ENCODE measurements around the gene PHYHIPL.
"Not testable (repeated sequence)": the region's sequence is repeated elsewhere in the genome, so short reads cannot be mapped to it uniquely, and the experiment has no call there.

PHYHIPL gene

GRCh38 chr10:59206204-59206720 lies 29.8 kb downstream of the PHYHIPL start:
- DNase-seq (ENCODE audit: low spot score), result no peak

- no peak for DNase-seq (ENCODE audit: low spot score)
These were observed 35.9 kb downstream of the PHYHIPL start for GRCh38 chr10:59212301-59212798.

- no peak for DNase-seq (ENCODE audit: low spot score)
These were observed 37.7 kb downstream of the PHYHIPL start for GRCh38 chr10:59214160-59214559.

GRCh38 chr10:59216178-59216869 lies 39.9 kb downstream of the PHYHIPL start:
- no peak for DNase-seq (ENCODE audit: low spot score)

GRCh38 chr10:59222788-59223187 lies 46.3 kb downstream of the PHYHIPL start:
- no peak for DNase-seq (ENCODE audit: low spot score)

- not testable (repeated sequence) for DNase-seq (ENCODE audit: low spot score)
These were observed 47.2 kb downstream of the PHYHIPL start for GRCh38 chr10:59223597-59223996.

DNA sequence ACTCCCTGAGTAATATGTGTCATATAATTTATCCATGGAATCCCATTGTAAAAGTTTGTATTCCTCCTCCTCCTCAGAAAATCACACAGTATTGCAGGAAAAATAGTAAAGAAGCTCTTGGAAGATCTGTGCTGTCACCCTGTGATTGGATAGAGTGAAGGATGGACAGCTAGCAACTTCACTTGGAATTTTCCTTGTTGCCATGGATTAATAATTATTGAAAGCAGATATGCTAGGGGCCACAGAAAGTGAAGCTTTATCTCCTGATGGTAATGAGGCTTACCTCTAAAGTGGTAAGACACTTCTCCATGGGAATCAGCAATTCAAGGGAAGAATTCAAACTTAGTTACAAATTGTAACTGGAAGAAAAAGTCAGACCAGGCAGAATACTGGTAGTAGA lies 48.8 kb downstream of the PHYHIPL start:
- DNase-seq (ENCODE audit: low spot score), result no peak

GRCh38 chr10:59227136-59227673 lies 50.8 kb downstream of the PHYHIPL start:
- no peak for DNase-seq (ENCODE audit: low spot score)

DNA sequence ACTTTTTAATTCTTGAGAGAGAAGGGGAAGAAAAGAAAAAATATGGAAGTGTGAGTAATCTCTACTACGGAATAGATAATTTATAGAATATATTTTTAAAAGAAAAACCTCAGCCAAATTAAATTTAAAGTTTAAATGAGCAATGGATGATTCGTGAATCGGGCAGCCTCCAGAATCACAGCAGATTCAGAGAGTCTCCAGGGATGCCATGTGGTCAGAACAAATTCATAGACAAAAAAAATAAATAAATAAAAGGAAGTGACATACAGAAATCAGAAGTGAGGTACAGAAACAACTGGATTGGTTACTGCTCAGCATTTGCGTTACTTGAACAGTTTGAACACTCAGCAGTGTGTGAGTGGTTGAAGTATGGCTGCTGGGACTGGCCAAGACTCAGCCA lies 53.0 kb downstream of the PHYHIPL start:
- DNase-seq (ENCODE audit: low spot score), result no peak

DNA sequence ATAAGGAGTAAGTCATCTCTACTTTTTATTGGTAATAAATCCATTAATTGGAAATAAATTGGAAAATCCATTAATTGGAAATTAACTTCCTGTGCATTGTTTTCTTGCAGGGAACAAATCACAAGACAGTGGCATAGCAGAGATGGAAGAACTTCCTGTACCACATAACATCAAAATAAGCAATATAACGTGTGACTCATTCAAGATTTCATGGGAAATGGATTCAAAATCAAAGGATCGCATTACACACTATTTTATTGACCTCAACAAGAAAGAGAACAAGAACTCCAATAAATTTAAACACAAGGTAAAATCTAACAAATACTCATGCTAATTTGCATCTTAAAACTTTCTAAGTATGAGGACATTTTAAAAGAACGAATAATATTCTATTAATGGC lies 57.8 kb downstream of the PHYHIPL start:
- no peak for DNase-seq (ENCODE audit: low spot score)

GRCh38 chr10:59234816-59235429 lies 58.5 kb downstream of the PHYHIPL start:
- DNase-seq (ENCODE audit: low spot score), result no peak

DNA sequence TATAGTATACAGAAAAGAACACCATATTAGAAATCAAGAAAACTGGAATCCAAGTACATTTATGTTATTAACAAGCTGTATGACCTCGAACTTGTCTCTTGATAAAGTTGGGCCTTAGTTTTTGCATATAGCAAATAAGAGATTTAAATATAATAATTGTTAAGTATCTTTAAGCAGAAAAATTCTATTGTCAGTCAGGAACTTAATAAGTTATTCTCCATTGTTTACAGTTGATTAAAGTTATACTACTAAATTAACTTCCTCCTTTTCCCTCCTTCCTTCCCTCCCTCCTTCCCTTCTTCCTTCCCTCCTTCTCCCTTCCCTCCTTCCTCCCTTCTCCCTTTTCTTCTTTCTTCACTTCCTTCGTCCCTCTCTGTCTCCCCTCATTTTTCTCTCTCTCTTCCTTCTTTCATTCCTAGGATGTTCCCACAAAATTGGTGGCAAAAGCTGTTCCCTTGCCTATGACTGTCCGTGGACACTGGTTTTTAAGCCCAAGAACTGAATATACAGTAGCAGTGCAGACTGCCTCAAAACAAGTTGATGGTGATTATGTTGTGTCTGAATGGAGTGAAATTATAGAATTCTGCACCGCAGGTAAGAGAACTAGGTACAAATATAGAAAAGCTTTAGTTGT lies 59.7 kb downstream of the PHYHIPL start:
- no peak for DNase-seq (ENCODE audit: low spot score)

DNA sequence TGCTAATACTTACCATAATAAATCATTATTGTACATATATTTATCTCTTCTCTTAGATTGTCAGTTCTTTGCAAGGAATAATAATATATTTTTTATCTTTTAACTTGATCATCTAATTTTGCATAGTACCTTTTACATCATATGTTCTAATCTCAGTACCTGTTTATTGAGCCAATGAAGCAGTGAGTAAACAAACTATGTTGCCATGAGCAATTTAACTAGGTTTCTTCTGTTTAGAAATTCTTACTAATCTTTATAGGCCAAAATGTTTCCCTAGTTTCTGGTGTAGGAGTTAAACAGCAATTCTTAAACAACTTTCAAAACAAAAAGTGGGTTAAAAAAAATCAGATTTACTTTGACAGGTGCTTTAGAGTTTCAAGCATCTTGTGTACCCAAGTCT lies 61.3 kb downstream of the PHYHIPL start:
- no peak for DNase-seq (ENCODE audit: low spot score)

- not testable (repeated sequence) for DNase-seq (ENCODE audit: low spot score)
These were observed 62.7 kb downstream of the PHYHIPL start for GRCh38 chr10:59239108-59239507.

DNA sequence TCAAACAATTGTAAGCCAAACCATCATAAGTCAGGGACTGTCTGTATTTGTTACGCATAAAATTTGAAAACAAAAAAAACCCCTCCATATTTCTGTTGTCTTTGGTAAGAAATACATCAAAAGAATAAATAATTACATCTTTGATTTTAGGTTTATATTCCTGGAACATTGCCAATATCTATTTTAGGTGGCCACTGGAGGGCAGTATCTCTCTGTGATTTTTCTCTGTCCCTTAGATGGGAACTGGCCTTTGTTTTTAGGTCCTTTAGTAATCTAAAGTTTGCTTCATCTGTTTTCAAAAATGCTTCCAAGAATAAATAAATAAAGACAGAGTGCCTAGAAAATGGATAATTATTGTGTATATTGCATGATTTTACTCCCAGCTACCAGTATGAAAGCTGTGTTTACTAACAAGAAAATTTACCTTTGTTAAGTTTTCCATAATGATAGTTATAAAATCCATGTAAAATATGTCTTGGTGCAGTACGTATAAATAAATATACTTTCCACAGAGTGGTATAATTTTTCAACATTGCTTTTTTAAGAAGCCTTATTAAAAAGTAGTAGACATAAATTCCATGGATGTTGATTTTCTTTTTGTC lies 64.2 kb downstream of the PHYHIPL start:
- DNase-seq (ENCODE audit: low spot score), result no peak

GRCh38 chr10:59242057-59242456 lies 65.6 kb downstream of the PHYHIPL start:
- DNase-seq (ENCODE audit: low spot score), result no peak

DNA sequence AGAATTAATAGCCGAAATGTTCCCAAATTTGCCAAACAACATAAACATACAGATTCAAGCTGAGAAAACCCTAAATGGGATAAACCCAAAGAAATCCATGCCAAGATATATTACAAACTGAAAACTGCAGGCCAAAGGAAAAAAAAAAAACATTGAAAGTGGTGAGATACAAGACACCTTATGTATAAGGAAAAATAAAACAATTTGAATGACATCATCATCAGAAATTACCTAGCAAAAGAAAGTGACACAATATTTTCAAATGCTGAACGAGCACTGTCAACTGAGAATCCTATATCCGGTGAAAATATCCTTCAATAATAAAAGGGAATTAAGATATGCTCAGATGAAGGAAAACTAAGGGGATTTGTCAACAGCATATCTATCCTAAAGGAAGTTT lies 66.5 kb downstream of the PHYHIPL start:
- no peak for DNase-seq (ENCODE audit: low spot score)

DNA sequence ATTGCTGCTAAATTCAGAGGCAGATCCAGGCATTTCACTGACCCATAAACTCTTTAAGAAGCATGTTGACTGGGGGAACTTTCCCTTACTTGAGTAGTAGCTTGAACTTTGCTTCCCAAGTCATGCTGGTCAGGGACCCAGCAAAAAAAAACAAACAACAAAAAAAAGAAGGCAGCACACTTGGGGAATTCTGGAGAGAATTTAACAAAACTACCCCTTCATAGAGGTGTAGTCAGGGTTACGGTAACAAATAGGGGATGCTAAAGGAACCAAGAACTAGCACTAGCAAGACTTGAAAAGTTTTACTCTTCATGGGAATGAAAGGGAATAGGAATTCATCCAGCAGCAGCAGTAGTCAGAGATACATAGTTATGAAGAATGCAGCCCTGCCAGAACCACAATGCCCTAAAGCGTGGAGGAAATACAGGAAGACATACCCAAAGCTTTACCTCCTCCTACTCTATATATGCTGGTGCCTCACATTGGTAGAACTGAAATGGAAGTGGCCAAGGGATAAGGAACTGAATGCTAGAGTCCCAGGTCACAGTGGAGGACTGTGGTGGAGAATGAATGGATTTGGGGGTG lies 67.3 kb downstream of the PHYHIPL start:
- DNase-seq (ENCODE audit: low spot score), result no peak

DNA sequence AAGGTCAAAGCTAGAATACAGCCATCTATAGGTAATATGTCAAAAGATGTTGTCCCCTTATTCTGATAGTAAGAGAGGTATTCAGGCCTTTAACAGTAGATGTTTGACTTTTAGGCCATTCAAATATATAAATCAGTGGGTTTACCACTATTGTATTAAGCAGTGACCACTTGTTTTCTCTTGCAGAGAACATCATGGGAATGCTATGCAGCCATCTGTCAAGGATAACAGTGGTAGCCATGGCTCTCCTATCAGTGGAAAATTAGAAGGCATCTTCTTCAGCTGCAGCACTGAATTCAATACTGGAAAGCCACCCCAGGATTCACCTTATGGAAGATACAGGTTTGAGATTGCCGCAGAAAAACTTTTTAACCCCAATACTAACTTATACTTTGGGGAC lies 68.4 kb downstream of the PHYHIPL start:
- no peak for DNase-seq (ENCODE audit: low spot score)

GRCh38 chr10:59245686-59246085 lies 69.2 kb downstream of the PHYHIPL start:
- no peak for DNase-seq (ENCODE audit: low spot score)

- no peak for DNase-seq (ENCODE audit: low spot score)
These were observed 76.0 kb downstream of the PHYHIPL start for GRCh38 chr10:59252491-59252890.

DNA sequence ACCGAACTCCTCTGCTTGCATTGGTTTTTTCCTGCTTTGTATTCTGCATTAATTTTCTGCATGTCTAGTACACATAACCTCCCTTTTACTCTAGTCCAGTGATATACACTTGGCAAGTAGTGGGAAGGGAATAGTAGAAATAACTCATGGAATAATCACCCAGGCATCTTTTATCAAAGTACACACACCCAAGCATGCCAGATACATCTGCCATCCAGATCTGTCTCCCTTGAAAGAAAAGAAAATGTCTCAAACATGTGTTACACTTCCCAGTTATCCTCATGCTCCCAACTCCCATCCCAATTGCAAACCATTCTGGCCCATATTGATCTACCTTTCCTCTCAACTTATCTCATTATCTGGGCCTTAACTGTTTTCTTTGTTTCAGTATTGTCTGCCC lies 79.0 kb downstream of the PHYHIPL start:
- DNase-seq (ENCODE audit: low spot score), result no peak

Data from CD4-positive, alpha-beta T cell treated with Interleukin-6 at 100 ng/mL for 8 hours (primary cell).